ENCODE measurements around the gene SPR.

- TF ChIP-seq, protein P1, sequence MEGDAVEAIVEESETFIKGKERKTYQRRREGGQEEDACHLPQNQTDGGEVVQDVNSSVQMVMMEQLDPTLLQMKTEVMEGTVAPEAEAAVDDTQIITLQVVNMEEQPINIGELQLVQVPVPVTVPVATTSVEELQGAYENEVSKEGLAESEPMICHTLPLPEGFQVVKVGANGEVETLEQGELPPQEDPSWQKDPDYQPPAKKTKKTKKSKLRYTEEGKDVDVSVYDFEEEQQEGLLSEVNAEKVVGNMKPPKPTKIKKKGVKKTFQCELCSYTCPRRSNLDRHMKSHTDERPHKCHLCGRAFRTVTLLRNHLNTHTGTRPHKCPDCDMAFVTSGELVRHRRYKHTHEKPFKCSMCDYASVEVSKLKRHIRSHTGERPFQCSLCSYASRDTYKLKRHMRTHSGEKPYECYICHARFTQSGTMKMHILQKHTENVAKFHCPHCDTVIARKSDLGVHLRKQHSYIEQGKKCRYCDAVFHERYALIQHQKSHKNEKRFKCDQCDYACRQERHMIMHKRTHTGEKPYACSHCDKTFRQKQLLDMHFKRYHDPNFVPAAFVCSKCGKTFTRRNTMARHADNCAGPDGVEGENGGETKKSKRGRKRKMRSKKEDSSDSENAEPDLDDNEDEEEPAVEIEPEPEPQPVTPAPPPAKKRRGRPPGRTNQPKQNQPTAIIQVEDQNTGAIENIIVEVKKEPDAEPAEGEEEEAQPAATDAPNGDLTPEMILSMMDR (IDR thresholded peaks at IDR 0.05; ENCODE audit: insufficient read depth, low read length) = no peak
- TF ChIP-seq POLR2AphosphoS5 (IDR thresholded peaks at IDR 0.05; ENCODE audit: low read depth) (no peak), REST (IDR thresholded peaks at IDR 0.05; ENCODE audit: insufficient replicate concordance, low read depth) (no peak), GABPA (IDR thresholded peaks at IDR 0.05; ENCODE audit: low read depth) (no peak)
Measured at GRCh38 chr2:72900191-72900825, 13.1 kb downstream of the SPR start.

Data from HL-60 (cell line).